ENCODE data around the gene RTRAF. TPM values are rescaled to one million over a fixed set of nuclear protein-coding genes. Genes with fewer than 3 reads are reported as not detected.

Gene RTRAF
- total and polyA plus RNA-seq, 9 donors = 47.4 to 223 (median 157) TPM

DNA sequence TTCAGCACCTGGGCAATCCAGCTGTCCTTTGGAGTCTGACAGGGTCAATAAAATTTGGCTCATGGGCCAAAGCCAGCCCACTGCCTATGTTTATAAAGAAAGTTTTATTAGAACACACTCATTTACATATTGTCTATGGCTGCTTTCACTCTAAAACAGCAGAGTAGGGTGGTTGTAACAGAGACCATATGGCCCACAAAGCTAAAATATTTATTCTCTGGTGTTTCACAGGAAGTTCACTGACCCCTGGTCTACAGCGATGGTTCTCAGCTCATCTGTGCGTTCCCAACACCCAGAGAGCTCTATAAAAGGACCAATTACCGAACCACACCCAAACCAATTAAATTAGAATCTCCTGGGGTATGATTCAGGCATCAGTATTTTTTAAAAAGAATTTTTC is 37.7 kb upstream of the RTRAF start:
- H3K4me3 ChIP-seq = no peak overlapping the region
- no peaks in the 10 kb centered on the region for H3K27me3 ChIP-seq
- no peaks in the 10 kb centered on the region for H3K4me1 ChIP-seq (ENCODE audit: insufficient read depth)
- intact Hi-C loops (cut with DNase I) = no loop called here
- TF ChIP-seq EP300 (IDR thresholded peaks at IDR 0.05) (no peak), POLR2A (IDR thresholded peaks at IDR 0.05) (no peak)
- TF ChIP-seq, protein P1, sequence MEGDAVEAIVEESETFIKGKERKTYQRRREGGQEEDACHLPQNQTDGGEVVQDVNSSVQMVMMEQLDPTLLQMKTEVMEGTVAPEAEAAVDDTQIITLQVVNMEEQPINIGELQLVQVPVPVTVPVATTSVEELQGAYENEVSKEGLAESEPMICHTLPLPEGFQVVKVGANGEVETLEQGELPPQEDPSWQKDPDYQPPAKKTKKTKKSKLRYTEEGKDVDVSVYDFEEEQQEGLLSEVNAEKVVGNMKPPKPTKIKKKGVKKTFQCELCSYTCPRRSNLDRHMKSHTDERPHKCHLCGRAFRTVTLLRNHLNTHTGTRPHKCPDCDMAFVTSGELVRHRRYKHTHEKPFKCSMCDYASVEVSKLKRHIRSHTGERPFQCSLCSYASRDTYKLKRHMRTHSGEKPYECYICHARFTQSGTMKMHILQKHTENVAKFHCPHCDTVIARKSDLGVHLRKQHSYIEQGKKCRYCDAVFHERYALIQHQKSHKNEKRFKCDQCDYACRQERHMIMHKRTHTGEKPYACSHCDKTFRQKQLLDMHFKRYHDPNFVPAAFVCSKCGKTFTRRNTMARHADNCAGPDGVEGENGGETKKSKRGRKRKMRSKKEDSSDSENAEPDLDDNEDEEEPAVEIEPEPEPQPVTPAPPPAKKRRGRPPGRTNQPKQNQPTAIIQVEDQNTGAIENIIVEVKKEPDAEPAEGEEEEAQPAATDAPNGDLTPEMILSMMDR (IDR thresholded peaks at IDR 0.05) = no peak
- no peak overlapping the region for H3K27ac ChIP-seq
- H3K9me3 ChIP-seq = no peaks in the 10 kb centered on the region
- DNase-seq = no peak
- H3K36me3 ChIP-seq = no peaks in the 10 kb centered on the region
- WGBS, 3 donors = 52 to 86% (median 56%) methylated on average over 3 of the region's 3 CpGs

DNA sequence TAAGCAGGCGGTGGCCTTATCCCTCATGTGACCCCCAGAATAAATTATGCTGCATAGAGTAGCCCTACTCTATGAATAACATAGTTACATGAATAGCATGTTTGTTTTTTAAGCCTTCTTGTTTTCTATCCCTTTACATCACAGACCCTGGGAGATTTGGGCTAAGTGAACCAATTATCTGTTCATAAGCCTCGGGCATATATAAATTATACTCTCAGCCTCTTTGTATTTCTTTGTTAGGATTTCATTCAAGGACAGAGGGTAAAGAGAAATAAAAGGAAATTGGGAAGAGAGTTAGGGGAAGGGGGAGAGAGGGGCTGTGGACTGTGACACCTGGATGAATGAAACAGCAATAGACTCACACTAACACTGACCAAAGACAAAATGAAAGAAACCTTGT is 35.3 kb upstream of the RTRAF start:
- Histone ChIP-seq H3K4me1 (ENCODE audit: insufficient read depth) (no peaks in the 10 kb centered on the region), H3K36me3 (no peaks in the 10 kb centered on the region), H3K9me3 (no peaks in the 10 kb centered on the region), H3K27me3 (no peaks in the 10 kb centered on the region), H3K27ac (no peak overlapping the region), H3K4me3 (no peak overlapping the region)
- WGBS, 3 donors = 69 to 90% (median 74%) methylated on average over 2 of the region's 2 CpGs
- TF ChIP-seq EP300 (IDR thresholded peaks at IDR 0.05) (no peak), POLR2A (IDR thresholded peaks at IDR 0.05) (no peak)
- TF ChIP-seq, protein P1 (IDR thresholded peaks at IDR 0.05) = no peak
- DNase-seq = no peak
- intact Hi-C loops (cut with DNase I) = no loop called here

DNA sequence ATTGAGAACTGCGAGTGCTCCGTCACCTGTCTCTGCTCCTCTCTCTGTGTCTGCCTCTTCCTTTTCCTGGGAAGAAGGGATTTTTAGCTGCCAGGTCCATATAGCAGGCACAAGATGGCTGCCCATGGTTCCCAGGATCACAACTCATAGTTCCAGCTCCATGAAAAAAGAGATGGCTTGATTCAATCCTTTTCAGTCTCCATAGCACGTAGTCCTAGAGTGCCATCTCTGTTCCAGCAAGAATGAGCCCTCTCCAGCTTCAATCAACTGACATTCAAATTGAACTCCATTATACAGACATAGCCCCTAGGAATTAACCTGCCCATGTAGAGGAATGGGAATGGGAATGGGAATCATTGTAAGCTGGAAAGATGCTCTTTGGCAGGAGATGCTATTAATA is 34.7 kb upstream of the RTRAF start:
- DNase-seq = no peak
- no peaks in the 10 kb centered on the region for H3K9me3 ChIP-seq
- no peaks in the 10 kb centered on the region for H3K4me1 ChIP-seq (ENCODE audit: insufficient read depth)
- H3K4me3 ChIP-seq = no peak overlapping the region
- TF ChIP-seq POLR2A (IDR thresholded peaks at IDR 0.05) = no peak
- TF ChIP-seq, protein P1 (IDR thresholded peaks at IDR 0.05) = no peak
- no peak for TF ChIP-seq EP300 (IDR thresholded peaks at IDR 0.05)
- no peaks in the 10 kb centered on the region for H3K27me3 ChIP-seq
- no peaks in the 10 kb centered on the region for H3K36me3 ChIP-seq
- WGBS, 3 donors = 95 to 98% (median 97%) methylated on average over 3 of the region's 3 CpGs
- no peak overlapping the region for H3K27ac ChIP-seq
- intact Hi-C loops (cut with DNase I) = no loop called here

GRCh38 chr14:51957950-51958349 is 31.4 kb upstream of the RTRAF start:
- Histone ChIP-seq H3K4me1 (ENCODE audit: insufficient read depth) (peaks cover 1% of the 10 kb centered on the region), H3K9me3 (no peaks in the 10 kb centered on the region), H3K4me3 (no peak overlapping the region), H3K27me3 (no peaks in the 10 kb centered on the region), H3K27ac (no peak overlapping the region), H3K36me3 (no peaks in the 10 kb centered on the region)
- TF ChIP-seq, protein P1 (IDR thresholded peaks at IDR 0.05) = no peak
- TF ChIP-seq EP300 (IDR thresholded peaks at IDR 0.05) (no peak), POLR2A (IDR thresholded peaks at IDR 0.05) (no peak)
- intact Hi-C loops (cut with DNase I) = no loop called here
- DNase-seq = no peak
- 41 to 48% (median 48%) methylated on average over 2 of the region's 2 CpGs for WGBS, 3 donors

- no peak for DNase-seq
- intact Hi-C loops (cut with DNase I) = no loop called here
- Histone ChIP-seq H3K27me3 (no peaks in the 10 kb centered on the region), H3K4me1 (ENCODE audit: insufficient read depth) (peaks cover 1% of the 10 kb centered on the region), H3K27ac (no peak overlapping the region), H3K9me3 (no peaks in the 10 kb centered on the region), H3K36me3 (no peaks in the 10 kb centered on the region), H3K4me3 (no peak overlapping the region)
- TF ChIP-seq, protein P1 (IDR thresholded peaks at IDR 0.05) = no peak
- WGBS, 3 donors = 98 to 100% (median 100%) methylated on average over 1 of the region's 1 CpG
Observed at GRCh38 chr14:51959928-51960327, 29.4 kb upstream of the RTRAF start.

All from ovary (tissue), 9 donors.